Naive thymus-derived CD4-positive, alpha-beta T cell (primary cell): ENCODE measurements around the gene AGBL1. TPM values are rescaled to one million over a fixed set of nuclear protein-coding genes. Genes with fewer than 3 reads are reported as not detected.

Experiments
- ATAC-seq: fragments of 150-1000 bp; cut with Tn5 transposase; 2 replicates; pipeline ENCODE4 v1.10.0; 2021; ENCODE audit warnings: mild to moderate bottlenecking, moderate library complexity
- CTCF ChIA-PET: fragments of 350-600 bp; sonication (Branson Sonifier 250); formaldehyde crosslinking; loops from one replicate; lab custom pipeline; 2021; ENCODE audit warnings: antibody characterized with exemption; lab: Charles Lee
- POLR2A ChIA-PET: fragments of 350-600 bp; sonication (Branson Sonifier 250); formaldehyde crosslinking; loops from one replicate; lab custom pipeline; 2021; ENCODE audit warnings: antibody characterized with exemption, inconsistent platforms; lab: Charles Lee
- DNase-seq, 9 donors: peaks; one replicate each; pipeline versions ENCODE4 v3.0.0 to v3.0.0-alpha.2; 2020 to 2022; ENCODE audit warnings: mixed read lengths in 1 of 9
- H3K27ac ChIP-seq: one replicate; pipeline ENCODE4 v1.7.0; 2013; ENCODE audit warnings: mild to moderate bottlenecking, low read depth, low read length, moderate library complexity
- H3K27me3 ChIP-seq, 2 donors: one replicate each; pipeline ENCODE4 v1.7.0; 2013; ENCODE audit warnings: low read length in 2 of 2, mild to moderate bottlenecking in 2 of 2, moderate library complexity in 2 of 2; ENCODE audit not compliant: control insufficient read depth in 2 of 2, insufficient read depth in 2 of 2
- H3K36me3 ChIP-seq, 3 experiments: 1 replicate in 2 of 3; 2 replicates in 1 of 3; pipeline ENCODE4 v1.7.0; 2013; ENCODE audit warnings: low read length in 3 of 3, mild to moderate bottlenecking in 3 of 3, moderate library complexity in 1 of 3; ENCODE audit not compliant: insufficient read depth in 3 of 3, control insufficient read depth in 2 of 3
- H3K4me1 ChIP-seq, 2 donors: one replicate each; pipeline ENCODE4 v1.7.0; 2013; ENCODE audit warnings: low read length in 2 of 2, mild to moderate bottlenecking in 2 of 2, moderate library complexity in 1 of 2; ENCODE audit not compliant: control insufficient read depth in 2 of 2, insufficient read depth in 2 of 2
- H3K4me3 ChIP-seq: 2 replicates; pipeline ENCODE4 v1.7.0; 2013; ENCODE audit warnings: mild to moderate bottlenecking, low read length
- H3K9me3 ChIP-seq, 3 experiments: 1 replicate in 2 of 3; 2 replicates in 1 of 3; pipeline ENCODE4 v1.7.0; 2013; ENCODE audit warnings: low read length in 3 of 3; ENCODE audit not compliant: control insufficient read depth in 2 of 3
- H3K27ac Mint-ChIP-seq, 9 donors: one replicate each; pipeline ENCODE4 v1.8.0; 2020 to 2022; ENCODE audit warnings: mixed read lengths in 9 of 9, mild to moderate bottlenecking in 8 of 9, moderate library complexity in 5 of 9, inconsistent platforms in 2 of 9
- H3K27me3 Mint-ChIP-seq, 5 donors: one replicate each; pipeline ENCODE4 v1.8.0; 2021 to 2022; ENCODE audit warnings: mixed read lengths in 5 of 5, mild to moderate bottlenecking in 1 of 5
- H3K36me3 Mint-ChIP-seq, 5 donors: one replicate each; pipeline ENCODE4 v1.8.0; 2020 to 2022; ENCODE audit warnings: mixed read lengths in 5 of 5, mild to moderate bottlenecking in 3 of 5, inconsistent platforms in 1 of 5
- H3K4me1 Mint-ChIP-seq, 7 donors: one replicate each; pipeline ENCODE4 v1.8.0; 2020 to 2022; ENCODE audit warnings: mixed read lengths in 7 of 7, mild to moderate bottlenecking in 3 of 7, inconsistent platforms in 1 of 7
- H3K4me3 Mint-ChIP-seq, 10 donors: one replicate each; pipeline ENCODE4 v1.8.0; 2020 to 2022; ENCODE audit warnings: mild to moderate bottlenecking in 10 of 10, mixed read lengths in 10 of 10, moderate library complexity in 6 of 10, inconsistent platforms in 2 of 10
- H3K9me3 Mint-ChIP-seq, 11 donors: one replicate each; pipeline ENCODE4 v1.8.0; 2020 to 2022; ENCODE audit warnings: mixed read lengths in 11 of 11, mild to moderate bottlenecking in 4 of 11, inconsistent platforms in 1 of 11, moderate library complexity in 1 of 11
- intact Hi-C, 2 donors: fragments of 100-400 bp; cut with micrococcal nuclease; formaldehyde crosslinking; loops; one replicate each; pipeline ENCODE4 v1.15.1; 2023
- polyA plus RNA-seq, 2 donors: library from polyadenylated mRNA; unstranded; fragments of 300-500 nt; fragmentation: Illumina TruSeq; gene quantifications; one replicate each; pipeline ENCODE4 v1.2.3, GENCODE V29; 2021
- total RNA-seq, 6 experiments: library from RNA in 5 of 6; stranded (reverse) in 5 of 6; gene quantifications; 1 replicate in 5 of 6; 2 replicates in 1 of 6; pipeline ENCODE4 v1.2.3 and lab custom pipeline; 2021 to 2026

AGBL1 gene
- total and polyA plus RNA-seq, 7 experiments from 2014 or later: not detected

DNA sequence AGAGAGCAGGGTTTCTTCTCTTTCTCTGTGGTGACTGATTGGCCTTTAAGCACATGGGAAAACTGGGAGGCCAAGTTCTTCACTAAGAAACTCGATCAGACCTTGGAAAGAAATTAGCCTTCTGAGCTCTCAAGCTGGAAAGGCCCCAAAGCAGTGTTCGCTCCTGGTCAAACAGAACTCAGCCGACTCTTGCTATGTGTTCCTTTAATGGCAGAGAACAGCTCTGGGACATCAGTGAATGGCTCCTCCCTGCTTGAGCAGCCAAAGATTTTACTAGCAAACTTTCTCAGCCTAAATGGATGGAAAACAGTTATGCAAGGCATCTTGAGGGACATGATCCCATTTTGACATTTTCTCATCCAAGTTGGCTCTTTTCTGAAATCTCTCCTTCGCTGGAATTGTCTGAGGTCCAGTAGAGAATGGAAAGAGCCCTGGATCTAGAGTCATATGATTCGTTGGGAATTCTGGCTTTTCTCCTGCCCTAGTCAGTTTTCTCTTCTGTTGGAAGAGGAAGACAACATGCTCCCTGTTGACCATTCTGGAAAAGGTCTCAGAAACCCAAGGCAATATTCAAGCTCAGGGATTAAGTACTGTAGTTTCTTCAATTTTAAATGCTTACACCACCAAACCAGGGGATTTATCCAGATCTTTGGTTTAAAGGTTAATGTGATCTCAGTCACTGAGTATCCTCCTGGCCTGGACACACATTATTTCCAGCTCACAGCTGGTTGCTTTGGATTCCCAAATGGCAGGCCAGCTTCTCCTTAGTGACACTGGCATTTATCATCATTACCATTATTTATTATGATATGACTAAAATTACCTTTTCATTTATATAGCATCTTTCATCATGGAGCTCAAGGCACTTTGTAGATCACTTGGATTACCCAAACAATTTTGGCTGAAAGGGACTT, 319.6 kb downstream of the AGBL1 start:
- ChIA-PET CTCF (no interaction called here), POLR2A (no interaction called here)
- H3K27ac ChIP-seq: no peak overlapping the region
- H3K4me1 Mint-ChIP-seq: no peaks in the 10 kb centered on the region
- H3K4me3 ChIP-seq: no peak overlapping the region
- intact Hi-C loops: no loop called here
- DNase-seq (no peak), ATAC-seq (no peak)
- no peaks in the 10 kb centered on the region for H3K9me3 ChIP-seq
- no peaks in the 10 kb centered on the region for H3K4me1 ChIP-seq
- no peaks in the 10 kb centered on the region for H3K27me3 ChIP-seq
- H3K27ac Mint-ChIP-seq: no peak overlapping the region
- H3K36me3 Mint-ChIP-seq: no peaks in the 10 kb centered on the region
- peaks cover 0 to 6% (median 0%) of the 10 kb centered on the region in 5 donors for H3K27me3 Mint-ChIP-seq
- no peak overlapping the region for H3K4me3 Mint-ChIP-seq
- H3K36me3 ChIP-seq: no peaks in the 10 kb centered on the region
- H3K9me3 Mint-ChIP-seq: peaks cover 0 to 1% (median 0%) of the 10 kb centered on the region in 11 donors

DNA sequence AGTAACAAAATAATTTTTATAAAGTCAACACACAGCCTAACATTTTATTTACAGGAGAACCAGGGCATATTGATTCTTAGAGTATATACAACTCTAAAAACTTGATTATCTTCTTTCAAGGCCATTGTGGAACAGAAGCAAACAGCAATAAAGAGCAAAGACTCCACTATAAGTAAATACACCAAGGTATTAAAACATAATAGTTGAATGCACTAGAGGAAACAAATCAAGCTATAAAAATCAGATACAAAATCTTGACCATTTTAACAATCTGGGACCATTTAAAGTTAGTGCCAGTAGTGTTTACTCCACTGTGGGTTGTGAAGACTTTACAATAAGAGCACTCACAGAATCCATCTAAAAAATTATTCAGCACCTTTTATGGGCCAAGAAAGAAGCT, 323.6 kb downstream of the AGBL1 start:
- no peak overlapping the region for H3K27ac ChIP-seq
- ATAC-seq: no peak
- Mint-ChIP-seq H3K9me3 (peaks cover 0 to 4% (median 0%) of the 10 kb centered on the region in 11 donors), H3K27ac (no peak overlapping the region), H3K4me3 (no peak overlapping the region), H3K4me1 (no peaks in the 10 kb centered on the region), H3K27me3 (peaks cover 0 to 7% (median 0%) of the 10 kb centered on the region in 5 donors), H3K36me3 (no peaks in the 10 kb centered on the region)
- no peaks in the 10 kb centered on the region for H3K36me3 ChIP-seq
- H3K27me3 ChIP-seq: no peaks in the 10 kb centered on the region
- H3K4me1 ChIP-seq: no peaks in the 10 kb centered on the region
- no peaks in the 10 kb centered on the region for H3K9me3 ChIP-seq
- intact Hi-C loops: no loop called here
- POLR2A ChIA-PET: no interaction called here
- no peak for DNase-seq
- no peak overlapping the region for H3K4me3 ChIP-seq
- CTCF ChIA-PET: no interaction called here

DNA sequence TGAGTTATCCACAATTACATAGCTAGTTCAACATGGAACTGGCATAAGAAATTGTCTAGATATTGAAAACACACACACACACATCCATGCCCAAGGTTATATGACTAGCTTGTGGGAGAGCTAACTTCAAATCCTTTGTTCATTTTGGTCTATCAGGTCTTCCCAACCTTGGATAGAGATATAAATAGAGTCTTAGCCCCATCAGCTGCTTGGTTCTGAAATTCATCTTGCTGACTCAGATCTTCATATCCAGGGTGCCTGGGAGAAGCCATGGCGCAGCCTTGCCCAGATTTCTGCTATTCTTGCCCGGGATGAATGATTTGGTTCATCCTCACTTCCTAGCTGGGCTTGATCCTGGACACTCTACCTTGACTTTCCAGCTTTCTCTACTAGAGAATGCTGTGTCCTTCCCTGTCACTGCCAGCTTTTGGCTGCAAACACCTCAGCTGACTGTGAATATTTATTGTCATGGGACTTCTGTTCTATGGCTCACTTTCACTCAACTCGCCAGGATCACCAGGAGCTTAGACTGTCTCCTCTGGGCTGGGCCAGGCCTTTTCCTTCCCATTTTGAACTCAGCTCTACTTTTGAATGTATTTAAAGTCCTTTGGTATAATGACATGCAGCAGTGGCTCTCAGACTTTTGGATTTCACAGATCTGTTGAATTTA, 324.4 kb downstream of the AGBL1 start:
- Mint-ChIP-seq H3K4me1 (no peaks in the 10 kb centered on the region), H3K9me3 (peaks cover 0 to 4% (median 0%) of the 10 kb centered on the region in 11 donors), H3K4me3 (no peak overlapping the region), H3K27ac (no peak overlapping the region), H3K36me3 (no peaks in the 10 kb centered on the region), H3K27me3 (peaks cover 0 to 9% (median 0%) of the 10 kb centered on the region in 5 donors)
- no peak for ATAC-seq
- no peak for DNase-seq
- Histone ChIP-seq H3K9me3 (no peaks in the 10 kb centered on the region), H3K4me3 (no peak overlapping the region), H3K27ac (no peak overlapping the region), H3K27me3 (no peaks in the 10 kb centered on the region), H3K36me3 (no peaks in the 10 kb centered on the region), H3K4me1 (no peaks in the 10 kb centered on the region)
- CTCF ChIA-PET: no interaction called here
- POLR2A ChIA-PET: no interaction called here
- intact Hi-C loops: no loop called here

DNA sequence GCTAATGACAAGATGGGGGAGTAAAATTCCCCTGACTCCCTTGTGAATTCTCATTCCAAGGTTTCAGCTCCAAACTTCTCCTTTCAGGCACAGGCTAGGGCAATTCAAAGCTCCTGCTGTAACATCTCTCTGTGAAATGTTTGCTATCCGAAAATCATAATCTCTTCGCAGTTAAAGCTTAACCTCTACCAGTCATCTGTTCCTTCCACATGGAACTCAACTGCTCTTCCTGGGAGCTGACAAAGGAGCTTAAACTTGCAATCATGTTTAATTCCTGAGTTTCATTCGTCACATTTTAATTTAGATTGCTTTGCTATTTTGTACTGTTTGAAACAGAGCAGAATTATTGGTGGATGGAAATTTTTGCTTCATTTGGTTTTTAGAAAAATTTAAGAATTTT, 328.6 kb downstream of the AGBL1 start:
- Mint-ChIP-seq H3K27me3 (peaks cover 0 to 11% (median 9%) of the 10 kb centered on the region in 5 donors), H3K36me3 (no peaks in the 10 kb centered on the region), H3K4me3 (no peak overlapping the region), H3K9me3 (peaks cover 0 to 4% (median 0%) of the 10 kb centered on the region in 11 donors), H3K4me1 (no peaks in the 10 kb centered on the region), H3K27ac (no peak overlapping the region)
- no peaks in the 10 kb centered on the region for H3K27me3 ChIP-seq
- intact Hi-C loops: no loop called here
- CTCF ChIA-PET: no interaction called here
- POLR2A ChIA-PET: no interaction called here
- no peak overlapping the region for H3K27ac ChIP-seq
- no peak overlapping the region for H3K4me3 ChIP-seq
- DNase-seq (no peak), ATAC-seq (no peak)
- H3K4me1 ChIP-seq: no peaks in the 10 kb centered on the region
- H3K36me3 ChIP-seq: no peaks in the 10 kb centered on the region
- no peaks in the 10 kb centered on the region for H3K9me3 ChIP-seq

DNA sequence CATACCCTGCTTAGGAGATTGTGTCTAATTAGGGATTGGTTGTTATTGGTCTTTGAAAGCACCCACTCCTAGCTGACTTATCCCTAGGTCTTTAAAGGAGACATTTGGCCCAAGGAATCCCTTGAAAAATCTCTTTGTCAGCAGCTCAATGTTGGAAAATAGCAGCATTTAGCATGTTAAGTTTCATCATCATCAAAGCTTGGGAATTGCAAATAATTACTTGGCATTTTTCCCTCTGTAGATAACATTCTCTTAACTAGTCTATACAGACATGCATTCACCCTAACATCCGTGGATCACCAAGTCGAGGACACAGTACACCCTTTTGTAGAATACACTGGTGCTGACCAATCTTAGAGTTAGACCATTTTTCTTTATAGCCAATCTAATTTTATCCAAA, 332.2 kb downstream of the AGBL1 start:
- no peaks in the 10 kb centered on the region for H3K4me1 Mint-ChIP-seq
- Histone ChIP-seq H3K4me1 (no peaks in the 10 kb centered on the region), H3K27ac (no peak overlapping the region), H3K27me3 (no peaks in the 10 kb centered on the region), H3K4me3 (no peak overlapping the region), H3K9me3 (no peaks in the 10 kb centered on the region), H3K36me3 (no peaks in the 10 kb centered on the region)
- no peak overlapping the region for H3K4me3 Mint-ChIP-seq
- ChIA-PET POLR2A (no interaction called here), CTCF (no interaction called here)
- H3K36me3 Mint-ChIP-seq: no peaks in the 10 kb centered on the region
- H3K9me3 Mint-ChIP-seq: peaks cover 0 to 1% (median 0%) of the 10 kb centered on the region in 11 donors
- intact Hi-C loops: no loop called here
- H3K27ac Mint-ChIP-seq: no peak overlapping the region
- H3K27me3 Mint-ChIP-seq: peaks cover 0 to 21% (median 9%) of the 10 kb centered on the region in 5 donors
- no peak for DNase-seq
- no peak for ATAC-seq

DNA sequence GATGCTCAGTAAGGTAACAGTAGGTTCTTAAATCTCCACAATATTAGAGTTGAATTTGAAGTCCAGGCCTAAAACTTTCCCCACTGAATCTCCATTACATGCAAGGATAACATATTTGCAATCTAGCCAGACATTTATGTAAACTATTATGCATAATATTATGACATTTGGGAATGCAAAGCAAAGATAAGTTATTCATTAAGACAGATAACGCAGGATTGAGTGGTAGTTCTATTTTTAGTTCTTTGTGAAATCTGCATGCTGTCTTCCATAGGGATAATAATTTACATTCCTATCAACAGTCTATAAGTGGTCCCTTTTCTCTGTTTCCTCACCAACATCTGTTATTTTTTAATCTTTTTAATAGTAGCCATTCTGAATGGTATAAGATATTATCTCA, 333.5 kb downstream of the AGBL1 start:
- H3K27ac Mint-ChIP-seq: no peak overlapping the region
- peaks cover 0 to 26% (median 5%) of the 10 kb centered on the region in 5 donors for H3K27me3 Mint-ChIP-seq
- Histone ChIP-seq H3K9me3 (no peaks in the 10 kb centered on the region), H3K27me3 (no peaks in the 10 kb centered on the region), H3K36me3 (no peaks in the 10 kb centered on the region), H3K4me1 (no peaks in the 10 kb centered on the region), H3K27ac (no peak overlapping the region), H3K4me3 (no peak overlapping the region)
- no peak for DNase-seq
- ATAC-seq: no peak
- intact Hi-C loops: no loop called here
- H3K9me3 Mint-ChIP-seq: peaks cover 0 to 3% (median 0%) of the 10 kb centered on the region in 11 donors
- H3K4me3 Mint-ChIP-seq: no peak overlapping the region
- POLR2A ChIA-PET: no interaction called here
- no peaks in the 10 kb centered on the region for H3K4me1 Mint-ChIP-seq
- CTCF ChIA-PET: no interaction called here
- no peaks in the 10 kb centered on the region for H3K36me3 Mint-ChIP-seq
